H1 (cell line): ENCODE measurements around the gene TSC22D3. TPM values are rescaled to one million over a fixed set of nuclear protein-coding genes. Genes with fewer than 3 reads are reported as not detected.

Source experiments
- EGR1 ChIP-seq: IDR thresholded peaks from 2 replicates; pipeline ENCODE4 v1.6.1; 2011; ENCODE audit warnings: low read depth, low read length, borderline replicate concordance
- polyA plus RNA-seq, 7 experiments: library from polyadenylated mRNA; depleted of rRNA in 3 of 7; stranded (reverse) in 5 of 7; unstranded in 2 of 7; fragments of >200 nt in 5 of 7; fragments of 200-250 nt in 2 of 7; gene quantifications; 1 replicate in 5 of 7; 2 replicates in 1 of 7; 4 replicates in 1 of 7; pipeline versions ENCODE4 v1.2.1 to v1.2.3, GENCODE V29; 2011 to 2013; ENCODE audit warnings: missing spikeins in 2 of 7, mixed read lengths in 2 of 7
- total RNA-seq: library from RNA; stranded (reverse); fragmentation: NEBNext Ultra II Directional; extraction: Animal tissue kit (Norgen Biotek cat#: 25700); gene quantifications from 2 replicates; pipeline ENCODE4 v1.2.1, GENCODE V29; 2021
- TF ChIP-seq, protein P1 (sequence below): IDR thresholded peaks from 2 replicates; pipeline ENCODE4 v1.6.1; 2011; ENCODE audit warnings: low read depth, mild to moderate bottlenecking, low read length; ENCODE audit not compliant: insufficient read depth

TSC22D3 gene
- total and polyA plus RNA-seq, 2 of the 8 experiments (the other 6 are each of a cell fraction or from before 2014, with no cell fraction given) = 7.6 to 12.9 TPM

DNA sequence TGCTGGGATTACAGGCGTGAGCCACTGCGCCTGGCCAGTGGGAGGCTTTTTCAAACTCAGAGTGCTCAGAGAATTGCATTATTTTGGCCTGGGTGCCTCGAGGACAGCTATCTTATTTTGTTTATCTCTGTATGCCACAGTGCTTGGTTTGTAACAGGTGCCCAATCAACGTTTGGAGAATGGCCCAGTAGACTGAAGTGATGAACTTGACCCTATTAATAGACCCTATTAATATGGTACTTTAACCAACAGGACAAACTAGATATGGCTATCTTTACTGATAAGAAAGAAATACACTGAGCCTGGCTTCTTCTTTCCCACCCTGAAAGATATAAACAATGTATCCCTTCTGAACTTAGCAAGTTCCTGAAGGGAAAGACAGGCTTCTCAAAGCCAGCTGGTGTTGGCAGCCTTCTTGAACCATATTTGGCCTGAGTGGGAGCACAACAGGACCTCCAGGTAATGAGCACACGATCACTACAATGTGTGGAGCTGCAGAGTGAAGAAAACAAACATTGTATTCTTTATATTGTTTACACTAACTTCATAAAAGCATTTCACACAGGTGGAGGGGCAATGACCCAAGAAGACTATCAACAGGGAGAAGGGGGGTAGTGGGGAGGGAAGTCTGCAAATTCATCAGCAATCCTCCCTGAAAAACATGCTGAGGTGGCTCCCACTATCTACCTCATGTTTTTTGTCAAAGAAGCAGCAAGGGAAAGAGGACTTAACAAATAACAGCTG, 105.5 kb downstream of the TSC22D3 start (continued):
- TF ChIP-seq, protein P1, sequence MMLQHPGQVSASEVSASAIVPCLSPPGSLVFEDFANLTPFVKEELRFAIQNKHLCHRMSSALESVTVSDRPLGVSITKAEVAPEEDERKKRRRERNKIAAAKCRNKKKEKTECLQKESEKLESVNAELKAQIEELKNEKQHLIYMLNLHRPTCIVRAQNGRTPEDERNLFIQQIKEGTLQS = no peak
- no peak for TF ChIP-seq EGR1
